ENCODE results near the gene GALK1.

DNA sequence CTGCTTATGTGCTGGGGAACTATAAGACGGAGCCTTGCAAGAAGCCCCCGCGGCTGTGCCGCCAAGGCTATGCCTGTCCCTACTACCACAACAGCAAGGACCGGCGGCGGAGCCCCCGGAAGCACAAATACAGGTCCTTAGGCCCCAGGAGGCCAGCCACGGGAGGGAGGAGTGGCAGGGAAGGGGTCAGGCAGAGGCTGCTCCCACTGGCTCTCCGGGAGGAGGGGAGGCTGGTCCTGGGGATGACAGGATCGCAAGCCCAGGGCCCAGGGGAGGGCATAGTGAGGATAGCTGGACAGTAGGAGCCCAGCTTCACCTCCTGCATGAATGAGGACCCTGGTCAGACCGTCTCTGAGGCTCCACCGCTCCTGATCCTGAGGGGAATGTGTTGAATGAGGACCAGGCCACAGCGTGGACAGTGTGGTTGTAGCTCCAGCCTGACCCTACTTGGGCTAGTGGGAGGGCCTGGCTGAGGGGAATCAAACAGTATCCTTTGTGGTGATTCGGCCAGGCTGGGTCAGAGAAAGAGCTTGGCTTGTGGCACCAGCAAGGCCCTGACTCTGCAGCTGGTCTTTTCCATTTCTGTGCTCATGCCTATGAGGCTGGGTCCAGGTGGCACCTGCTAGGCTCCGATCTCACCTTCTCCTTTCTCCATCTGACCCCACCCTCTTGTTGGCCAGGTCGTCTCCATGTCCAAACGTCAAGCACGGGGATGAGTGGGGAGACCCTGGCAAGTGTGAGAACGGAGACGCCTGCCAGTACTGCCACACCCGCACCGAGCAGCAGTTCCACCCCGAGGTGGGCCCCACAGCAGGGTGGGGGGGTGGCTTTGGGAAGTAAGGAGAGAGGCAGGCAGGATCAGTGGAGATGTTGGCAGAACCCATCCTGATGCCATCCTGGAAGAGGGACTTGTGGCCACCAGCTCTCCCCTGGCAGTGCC lies 48.4 kb upstream of the GALK1 start:
- TF ChIP-seq, protein P1, sequence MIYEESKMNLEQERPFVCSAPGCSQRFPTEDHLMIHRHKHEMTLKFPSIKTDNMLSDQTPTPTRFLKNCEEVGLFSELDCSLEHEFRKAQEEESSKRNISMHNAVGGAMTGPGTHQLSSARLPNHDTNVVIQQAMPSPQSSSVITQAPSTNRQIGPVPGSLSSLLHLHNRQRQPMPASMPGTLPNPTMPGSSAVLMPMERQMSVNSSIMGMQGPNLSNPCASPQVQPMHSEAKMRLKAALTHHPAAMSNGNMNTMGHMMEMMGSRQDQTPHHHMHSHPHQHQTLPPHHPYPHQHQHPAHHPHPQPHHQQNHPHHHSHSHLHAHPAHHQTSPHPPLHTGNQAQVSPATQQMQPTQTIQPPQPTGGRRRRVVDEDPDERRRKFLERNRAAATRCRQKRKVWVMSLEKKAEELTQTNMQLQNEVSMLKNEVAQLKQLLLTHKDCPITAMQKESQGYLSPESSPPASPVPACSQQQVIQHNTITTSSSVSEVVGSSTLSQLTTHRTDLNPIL (CRISPR knock-in tag; IDR thresholded peaks at IDR 0.05; ENCODE audit: low read depth): no peak
- TF ChIP-seq PPARA (CRISPR knock-in tag; IDR thresholded peaks at IDR 0.05; ENCODE audit: borderline replicate concordance): no peak
- no peak for TF ChIP-seq PATZ1 (CRISPR knock-in tag; IDR thresholded peaks at IDR 0.05; ENCODE audit: borderline replicate concordance)
- no peak for TF ChIP-seq ZNF565 (CRISPR knock-in tag; conservative IDR thresholded peaks at IDR 0.05; ENCODE audit: low read depth)
- no peak for TF ChIP-seq ZNF70 (CRISPR knock-in tag; IDR thresholded peaks at IDR 0.05)
- no peak for TF ChIP-seq ZFP30 (CRISPR knock-in tag; IDR thresholded peaks at IDR 0.05)
- TF ChIP-seq ZC3H10 (CRISPR knock-in tag; IDR thresholded peaks at IDR 0.05): no peak
- TF ChIP-seq ZFP3 (CRISPR knock-in tag; IDR thresholded peaks at IDR 0.05): no peak
- no peak for TF ChIP-seq TOX (CRISPR knock-in tag; IDR thresholded peaks at IDR 0.05; ENCODE audit: borderline replicate concordance)
- TF ChIP-seq RARB (CRISPR knock-in tag; IDR thresholded peaks at IDR 0.05): no peak
- no peak for TF ChIP-seq ESRRG (CRISPR knock-in tag; IDR thresholded peaks at IDR 0.05)
- TF ChIP-seq, protein P2, sequence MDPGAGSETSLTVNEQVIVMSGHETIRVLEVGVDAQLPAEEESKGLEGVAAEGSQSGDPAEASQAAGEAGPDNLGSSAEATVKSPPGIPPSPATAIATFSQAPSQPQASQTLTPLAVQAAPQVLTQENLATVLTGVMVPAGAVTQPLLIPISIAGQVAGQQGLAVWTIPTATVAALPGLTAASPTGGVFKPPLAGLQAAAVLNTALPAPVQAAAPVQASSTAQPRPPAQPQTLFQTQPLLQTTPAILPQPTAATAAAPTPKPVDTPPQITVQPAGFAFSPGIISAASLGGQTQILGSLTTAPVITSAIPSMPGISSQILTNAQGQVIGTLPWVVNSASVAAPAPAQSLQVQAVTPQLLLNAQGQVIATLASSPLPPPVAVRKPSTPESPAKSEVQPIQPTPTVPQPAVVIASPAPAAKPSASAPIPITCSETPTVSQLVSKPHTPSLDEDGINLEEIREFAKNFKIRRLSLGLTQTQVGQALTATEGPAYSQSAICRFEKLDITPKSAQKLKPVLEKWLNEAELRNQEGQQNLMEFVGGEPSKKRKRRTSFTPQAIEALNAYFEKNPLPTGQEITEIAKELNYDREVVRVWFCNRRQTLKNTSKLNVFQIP (CRISPR knock-in tag; IDR thresholded peaks at IDR 0.05; ENCODE audit: borderline replicate concordance, low read depth): no peak

Measured in SK-N-SH treated with all-trans-retinoic acid at 6 μM for 48 hours (cell line).